NCI-H526 treated with DMSO at 0.1 percent for 48 hours (cell line): ENCODE measurements around the gene CHAF1A.

Source experiments
- DNase-seq: peaks from one replicate; lab custom pipeline; 2025; lab: John Stamatoyannopoulos, UW

Gene CHAF1A

DNA sequence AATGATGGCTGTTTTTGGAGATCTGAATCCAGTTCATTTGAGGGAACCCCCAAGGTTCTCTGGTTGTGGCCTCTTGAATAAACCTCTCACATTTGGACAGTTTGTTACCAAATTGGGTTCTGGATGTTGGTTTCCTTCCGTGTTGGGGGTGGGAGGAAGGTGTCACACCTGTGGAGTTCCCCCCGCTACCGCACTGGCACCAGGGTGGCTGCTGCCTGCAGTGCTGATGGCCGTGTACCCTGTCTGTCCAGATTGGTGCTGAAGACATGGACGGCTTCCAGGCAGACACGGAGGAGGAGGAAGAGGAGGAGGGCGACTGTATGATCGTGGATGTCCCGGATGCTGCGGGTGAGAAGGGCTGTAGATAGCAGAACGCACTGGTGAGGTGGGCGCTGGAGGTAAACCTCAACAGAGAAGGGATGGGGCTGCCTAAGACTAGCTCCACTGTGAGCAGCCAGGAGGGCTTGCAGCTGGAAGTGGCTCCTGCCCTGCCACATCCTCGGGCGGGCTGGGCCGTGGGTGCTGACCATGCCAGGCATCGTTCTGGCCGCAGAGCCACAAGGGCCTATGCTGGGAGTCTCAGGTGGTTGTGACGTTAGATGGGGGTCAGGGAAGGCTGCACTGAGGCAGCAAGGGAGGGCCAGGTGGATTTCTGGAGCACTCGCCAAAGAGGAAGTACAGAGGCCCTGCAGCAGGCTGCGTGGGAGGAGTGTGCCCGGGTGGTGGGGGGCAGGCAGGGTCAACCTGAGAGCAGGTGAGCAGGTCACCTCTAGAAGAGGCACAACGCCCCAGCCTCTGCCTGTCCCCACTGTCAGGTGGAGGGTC is 39.8 kb downstream of the CHAF1A start:
- DNase-seq = no peak

DNA sequence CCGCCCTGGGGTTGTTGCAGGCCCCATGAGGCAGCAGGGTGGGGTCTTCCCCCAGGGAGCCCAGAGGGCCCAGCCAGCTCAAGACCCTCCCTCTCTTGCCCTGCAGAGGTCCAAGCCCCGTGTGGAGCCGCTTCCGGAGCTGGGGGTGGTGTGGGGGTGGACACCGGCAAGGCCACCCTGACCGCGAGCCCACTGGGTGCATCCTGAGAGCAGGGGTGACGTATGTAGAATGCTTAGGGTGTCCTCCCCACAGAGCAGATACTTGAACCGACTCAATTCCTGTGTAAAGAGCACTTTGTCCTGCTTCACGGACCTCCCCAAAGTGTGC is 40.3 kb downstream of the CHAF1A start:
- no peak for DNase-seq

DNA sequence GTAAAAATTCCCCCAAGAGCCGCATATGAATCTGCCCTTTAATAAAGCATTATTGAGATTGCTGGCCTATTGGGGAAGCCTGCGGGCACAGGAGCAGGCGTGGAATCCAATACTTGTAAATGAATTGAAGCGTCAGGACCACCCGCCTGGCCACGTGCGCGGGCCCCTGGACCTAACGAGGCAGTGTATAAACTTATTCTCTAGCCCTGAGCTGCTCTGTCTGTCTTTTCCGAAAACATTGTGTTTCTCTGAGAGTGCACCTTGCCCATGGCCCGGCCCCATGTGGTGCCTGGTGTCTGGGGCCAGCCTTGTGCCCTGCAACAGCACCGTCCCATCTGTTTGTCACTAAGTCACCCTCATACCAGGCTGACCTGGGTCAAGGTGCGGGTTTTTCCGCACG is 40.7 kb downstream of the CHAF1A start:
- no peak for DNase-seq

DNA sequence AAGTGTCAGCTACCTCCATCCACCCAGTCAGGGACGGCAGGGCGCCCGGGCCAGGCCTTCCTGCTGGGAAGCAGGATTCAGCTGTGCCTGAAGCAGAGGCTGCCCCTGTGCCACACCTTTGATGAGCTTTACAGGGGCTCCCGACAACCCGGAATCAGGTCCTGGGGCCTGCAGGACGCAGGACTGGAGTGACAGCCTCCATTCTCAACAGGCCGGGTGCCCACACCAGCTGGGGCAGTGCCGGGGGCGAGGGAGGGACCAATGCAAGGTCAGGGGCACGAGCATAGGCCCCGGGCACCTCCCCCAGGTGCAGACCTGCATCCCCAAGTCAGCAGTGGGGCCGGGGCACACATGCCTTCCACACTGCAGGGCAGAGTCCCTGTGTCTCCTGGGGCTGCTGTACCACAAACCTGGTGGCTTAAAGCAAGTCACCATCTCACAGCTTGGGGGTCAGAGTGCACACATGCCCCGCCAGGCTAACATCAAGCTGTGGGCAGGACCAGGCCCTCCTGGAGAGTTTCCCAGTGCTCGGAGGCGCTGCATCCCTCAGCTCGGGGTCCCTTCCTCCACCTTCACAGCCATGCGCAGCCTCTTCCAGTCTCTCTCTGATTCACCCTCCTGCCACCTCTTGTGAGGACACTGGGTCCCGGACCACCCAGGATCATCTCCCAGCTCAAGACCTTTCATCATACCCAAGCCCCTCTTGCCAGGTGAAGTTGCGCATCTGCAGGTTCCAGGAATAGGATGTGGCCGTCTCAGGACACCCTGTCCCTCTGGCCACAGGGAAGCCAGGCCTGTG is 41.7 kb downstream of the CHAF1A start:
- no peak for DNase-seq

DNA sequence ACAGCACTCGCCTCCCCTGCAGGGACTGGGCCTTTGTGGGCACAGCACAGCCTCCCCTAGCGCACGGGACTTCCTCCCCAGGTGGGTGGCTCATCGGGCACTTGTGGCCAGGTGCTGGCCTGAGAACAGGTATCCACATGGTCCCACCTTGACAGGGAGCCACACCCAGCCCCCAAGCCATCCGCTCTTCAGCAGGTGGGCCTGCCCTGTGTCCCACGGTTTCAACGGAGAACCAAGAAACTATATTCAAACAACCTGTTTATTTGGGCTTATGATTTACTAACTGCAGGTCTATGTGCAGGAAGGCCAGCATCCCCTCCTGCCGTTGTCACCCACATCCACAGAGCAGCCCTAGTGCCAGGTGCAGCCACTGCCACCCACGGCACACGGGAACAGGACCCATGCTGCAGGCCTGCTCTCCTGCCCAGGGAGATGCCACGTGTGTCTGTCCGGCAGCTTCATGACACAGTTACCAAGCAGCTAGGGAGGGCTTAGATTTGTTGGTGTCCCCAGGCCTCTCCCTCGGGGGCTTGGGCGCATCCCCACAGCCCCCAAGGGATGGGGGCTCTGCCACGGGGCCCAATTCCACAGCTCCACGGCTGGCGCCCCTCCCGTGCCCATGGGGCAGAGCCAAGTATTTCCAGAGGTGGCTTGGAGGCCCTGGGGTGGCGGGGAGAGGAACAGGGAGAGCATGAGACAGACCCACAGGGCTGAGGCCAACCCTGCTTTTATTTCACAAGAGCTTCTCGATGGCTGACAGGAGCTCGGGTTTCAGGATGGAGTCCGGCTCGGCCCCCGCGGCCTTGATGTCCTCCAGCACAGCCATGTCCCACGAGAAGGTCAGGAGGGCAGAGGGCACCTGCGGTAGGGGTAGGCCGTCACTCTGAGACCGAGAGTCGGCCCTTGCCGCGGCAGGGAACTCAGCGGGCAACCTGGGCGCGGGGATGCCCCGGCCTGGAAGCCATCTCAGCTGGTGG is 42.6 kb downstream of the CHAF1A start:
- DNase-seq = no peak

DNA sequence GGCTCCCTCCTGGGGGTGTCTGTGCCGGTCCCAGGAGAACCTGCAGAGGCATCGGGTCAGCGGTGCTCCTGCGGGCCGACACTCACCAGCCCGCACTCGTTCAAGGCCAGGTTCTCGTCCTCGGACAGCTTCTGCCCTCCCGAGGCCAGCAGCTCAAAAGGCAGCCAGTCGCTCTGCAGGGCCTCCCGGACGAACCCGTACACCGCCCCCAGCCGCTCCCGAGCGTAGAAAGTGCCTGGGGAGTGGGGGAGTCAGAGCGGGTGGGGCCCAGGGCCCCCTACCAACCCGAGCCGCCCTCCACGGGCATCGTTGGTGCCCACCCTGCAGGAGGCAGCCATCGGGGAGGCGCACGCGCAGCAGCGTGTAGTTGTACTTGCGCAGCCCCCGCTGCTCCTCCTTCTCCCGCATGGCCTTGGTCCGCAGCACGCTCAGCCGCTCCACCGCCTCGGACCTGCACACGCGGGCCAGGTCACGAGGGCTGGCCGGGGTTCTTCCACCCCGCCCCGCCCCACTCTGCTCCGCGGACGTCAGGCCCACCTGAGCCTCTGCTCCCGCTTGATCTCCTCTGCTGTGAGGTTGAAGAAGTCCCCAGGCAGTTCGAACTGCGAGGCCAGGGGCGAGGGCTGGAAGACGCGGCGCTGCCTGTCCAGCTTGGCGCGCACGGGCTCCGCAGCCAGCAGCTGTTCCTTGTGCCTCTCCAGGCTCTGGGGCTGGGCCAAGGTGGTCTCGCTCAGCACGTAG is 43.7 kb downstream of the CHAF1A start:
- DNase-seq = no peak

DNA sequence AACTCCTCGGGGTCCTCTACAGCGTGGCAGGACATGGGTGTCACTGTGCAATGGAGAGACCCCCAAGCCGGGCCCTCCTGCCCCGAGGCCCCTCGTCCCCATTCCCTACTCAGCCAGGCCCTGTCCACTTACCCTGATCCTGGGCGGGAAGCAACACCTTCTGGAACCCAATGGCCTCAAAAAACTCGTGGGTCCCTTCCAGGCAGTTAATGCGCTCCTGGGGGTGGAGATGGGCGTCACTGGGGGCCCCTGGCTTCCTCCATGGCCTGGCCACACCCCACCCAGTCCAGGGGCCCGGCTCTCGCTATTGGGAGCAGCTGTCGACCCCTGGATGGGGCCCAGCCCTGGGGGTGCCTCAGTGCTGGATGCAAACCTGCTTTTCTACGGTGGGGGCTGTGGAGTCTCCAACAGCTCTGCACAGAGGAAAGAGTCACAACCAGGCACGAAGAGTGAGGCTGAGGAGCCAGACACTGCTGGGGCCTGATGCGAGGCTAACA is 44.3 kb downstream of the CHAF1A start:
- no peak for DNase-seq

DNA sequence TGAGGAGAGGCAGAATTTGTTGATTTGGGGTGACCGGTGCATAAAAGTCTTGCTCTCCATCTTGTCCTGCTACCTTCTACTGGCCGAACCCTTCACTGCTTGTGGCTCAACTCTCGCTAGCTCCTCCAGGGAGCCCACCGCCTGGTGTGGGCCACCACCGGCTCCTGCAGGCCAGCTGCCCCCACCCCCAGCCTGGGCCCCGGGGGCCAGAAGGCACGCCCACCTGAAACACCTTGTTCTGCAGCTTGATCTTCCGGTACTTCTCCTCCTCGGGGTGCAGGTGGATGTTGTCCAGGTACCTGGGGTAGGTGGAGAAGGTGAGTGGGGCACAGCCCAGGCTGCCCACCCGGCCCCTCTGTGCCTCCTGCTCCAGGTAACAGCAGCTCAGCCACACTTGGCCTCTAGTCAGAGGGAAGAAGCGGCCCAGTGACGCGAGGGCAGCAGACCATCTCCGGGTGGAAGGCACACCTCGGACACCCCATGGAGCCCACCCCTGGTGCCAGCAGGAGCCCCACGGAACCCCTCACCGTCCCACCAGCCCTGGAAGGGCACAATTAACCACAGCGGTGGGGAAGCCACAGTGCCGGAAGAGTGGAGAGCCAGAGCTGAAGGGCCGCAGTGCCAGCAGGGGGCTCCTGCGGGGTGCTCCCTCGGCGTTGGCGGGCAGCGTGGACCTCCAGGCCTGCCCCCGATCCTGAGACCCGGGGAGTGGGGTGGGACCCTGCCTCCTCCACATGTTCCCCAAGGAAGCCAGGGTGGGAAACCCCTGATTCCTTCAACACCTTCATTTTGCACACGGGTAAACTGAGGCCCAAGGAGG is 45.1 kb downstream of the CHAF1A start:
- DNase-seq = no peak

DNA sequence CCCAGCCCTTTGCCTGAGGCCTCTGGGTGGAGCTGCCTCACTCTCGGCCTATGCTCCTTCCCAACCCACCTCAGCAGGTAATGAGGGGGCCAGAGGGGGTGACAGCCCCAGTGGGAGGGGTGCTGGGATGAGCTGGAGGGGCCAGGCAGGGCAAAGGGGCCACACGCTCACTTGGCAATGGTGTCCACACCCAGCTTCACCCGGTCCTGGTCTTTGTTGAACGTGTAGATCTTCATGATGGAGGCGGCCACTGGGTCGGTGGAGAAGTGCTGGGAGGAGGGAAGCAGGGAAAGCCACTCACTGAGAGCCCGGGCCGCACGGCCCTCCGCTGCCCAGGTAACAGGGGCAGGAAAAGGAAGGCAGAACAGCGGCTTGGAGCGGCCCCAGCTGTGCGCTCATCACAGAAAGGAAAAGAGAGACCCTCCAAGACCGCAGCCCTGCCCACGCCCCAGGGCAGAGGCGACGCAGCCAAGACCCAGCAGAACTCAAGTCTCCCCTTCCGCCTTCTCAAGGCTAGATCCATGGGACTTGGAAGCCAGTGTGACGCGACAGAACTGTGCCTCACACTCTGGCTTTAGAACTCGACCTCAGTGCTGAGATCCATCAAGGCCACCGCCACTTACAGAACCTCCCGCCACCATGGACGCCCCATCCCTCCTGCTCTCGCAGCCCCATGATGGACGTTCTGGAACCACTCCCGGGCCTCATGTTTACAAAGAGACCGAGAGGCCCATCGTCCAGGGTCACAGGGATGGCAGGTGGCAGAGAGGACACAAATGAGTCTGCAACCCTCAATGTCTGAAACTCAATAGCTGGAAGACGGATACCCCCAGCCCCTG is 45.9 kb downstream of the CHAF1A start:
- DNase-seq = no peak

DNA sequence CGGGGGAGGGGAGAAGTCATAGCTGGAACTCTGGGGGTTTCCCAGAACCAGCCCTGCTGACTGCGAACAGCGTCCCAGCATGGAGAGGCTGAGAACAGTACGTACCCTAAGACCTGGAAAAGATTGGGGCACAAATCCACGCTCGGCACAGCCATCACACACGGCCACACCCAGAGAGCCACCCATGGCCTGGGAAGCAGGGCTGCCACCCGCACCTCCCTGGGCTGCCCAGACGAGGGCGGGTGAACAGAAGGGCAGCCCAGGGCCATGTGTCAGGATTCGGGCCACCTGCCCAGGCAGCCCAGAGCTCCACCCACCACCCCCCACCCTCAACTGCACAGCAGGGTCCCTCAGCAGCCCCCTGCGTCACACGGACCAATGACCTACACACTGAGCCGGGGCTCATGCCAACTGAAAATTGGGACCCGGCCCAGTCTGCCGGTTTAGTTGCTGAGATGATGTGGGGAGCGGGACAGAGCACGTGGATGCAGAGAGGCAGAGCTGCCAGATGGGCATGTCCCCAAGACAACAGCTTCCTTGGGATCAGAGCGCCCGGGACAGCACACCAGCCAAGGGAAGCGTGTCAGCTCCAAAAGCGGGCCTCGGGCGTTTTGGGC is 46.7 kb downstream of the CHAF1A start:
- DNase-seq = no peak

DNA sequence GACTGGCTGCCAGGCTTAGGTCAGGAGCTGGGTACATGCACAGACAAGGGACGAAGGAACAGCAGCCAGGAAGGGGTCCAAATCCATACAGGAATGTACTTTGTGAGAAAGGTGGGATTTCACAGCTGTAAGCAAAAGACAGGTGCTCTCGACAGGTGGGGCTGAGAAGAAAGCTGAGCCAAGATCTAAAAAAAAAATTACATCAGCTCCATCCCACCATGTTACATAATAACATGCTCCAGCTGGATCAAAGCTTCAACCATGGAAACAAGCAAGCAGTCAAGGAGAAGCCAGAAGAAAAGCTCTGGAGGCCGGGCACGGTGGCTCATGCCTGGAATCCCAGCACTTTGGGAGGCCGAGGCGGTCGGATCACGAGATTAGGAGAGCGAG is 47.2 kb downstream of the CHAF1A start:
- no peak for DNase-seq

DNA sequence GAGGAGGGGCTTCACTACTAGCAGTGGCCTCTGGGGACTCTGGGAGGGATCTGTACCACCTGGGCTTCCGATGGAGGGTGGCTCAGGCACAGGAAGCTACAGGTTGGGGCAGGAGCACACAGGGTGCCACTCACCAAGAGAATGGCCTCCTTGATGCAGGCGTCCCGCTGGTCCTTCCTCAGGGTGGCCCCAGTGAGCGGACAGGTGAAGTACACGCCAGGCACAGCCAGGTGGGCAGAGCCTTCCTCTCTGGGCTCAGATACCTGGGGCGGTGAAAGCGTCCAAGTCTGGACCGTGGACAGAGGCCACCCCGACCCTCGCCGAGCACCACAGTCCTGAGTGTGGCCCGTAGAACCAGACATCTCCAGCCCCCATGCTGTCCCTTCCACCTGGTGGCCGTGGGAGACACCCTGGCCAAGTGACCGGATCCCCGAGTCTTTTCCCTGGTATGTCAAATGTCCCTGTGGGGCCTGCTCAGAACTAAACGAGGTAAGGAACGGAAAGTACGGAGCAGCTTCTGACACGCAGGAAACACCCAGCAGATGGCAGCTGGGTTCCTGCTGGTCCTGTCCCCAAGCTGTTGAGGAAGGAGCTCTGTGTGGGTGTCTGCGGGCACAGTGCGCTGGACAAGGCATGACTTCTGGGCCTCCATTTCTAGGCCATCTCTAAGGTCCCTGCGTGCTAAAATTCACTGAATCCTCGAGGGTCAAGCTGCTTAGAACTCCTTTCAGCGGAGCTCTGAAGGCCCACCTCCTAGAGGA is 50.0 kb downstream of the CHAF1A start:
- DNase-seq = no peak

DNA sequence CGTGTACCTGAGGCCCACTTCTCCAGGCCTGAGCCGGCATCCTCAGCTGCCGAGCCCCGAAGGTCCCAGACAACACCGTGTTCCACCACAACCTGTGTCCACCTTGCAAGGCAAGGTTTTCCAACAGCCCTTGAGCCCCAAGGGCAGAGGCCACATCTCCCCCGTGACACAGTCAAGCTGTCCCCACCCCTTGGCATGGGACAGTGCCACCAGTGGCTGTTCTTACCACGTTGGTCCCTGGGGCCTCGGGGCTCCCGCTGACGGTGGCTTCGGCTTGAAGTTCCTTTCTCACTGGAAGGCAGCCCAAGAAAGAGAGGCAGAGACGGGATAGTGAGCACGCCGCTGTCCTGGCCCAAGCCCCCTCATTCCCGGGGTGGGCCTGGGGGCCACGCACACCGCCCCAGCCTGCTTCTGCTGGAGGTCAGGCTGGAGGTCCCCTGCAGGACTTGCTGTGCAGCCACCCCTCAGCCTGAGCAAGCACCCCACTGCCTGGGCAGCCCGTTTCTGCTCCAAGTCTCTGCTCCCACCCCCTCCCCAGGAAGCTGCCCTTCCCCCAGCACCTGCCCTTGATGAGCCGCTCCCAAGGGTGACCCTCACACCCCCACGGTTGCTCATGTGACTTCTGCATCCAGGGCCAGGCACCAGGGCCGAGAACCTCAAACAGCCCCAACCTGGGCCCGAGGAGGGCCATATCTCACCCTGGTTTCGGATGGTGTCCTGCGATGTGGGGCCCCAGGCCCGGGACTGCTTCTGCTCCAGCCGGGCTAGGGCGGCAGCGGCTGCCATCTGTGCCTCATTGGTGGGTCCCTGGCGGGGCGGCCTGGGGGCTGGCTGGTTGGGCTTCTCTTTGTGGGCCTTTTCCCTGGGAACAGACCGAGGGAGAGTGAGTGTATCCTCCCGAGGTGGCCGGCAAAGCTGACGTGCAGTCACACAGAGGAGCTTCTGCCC is 51.1 kb downstream of the CHAF1A start:
- DNase-seq = no peak

DNA sequence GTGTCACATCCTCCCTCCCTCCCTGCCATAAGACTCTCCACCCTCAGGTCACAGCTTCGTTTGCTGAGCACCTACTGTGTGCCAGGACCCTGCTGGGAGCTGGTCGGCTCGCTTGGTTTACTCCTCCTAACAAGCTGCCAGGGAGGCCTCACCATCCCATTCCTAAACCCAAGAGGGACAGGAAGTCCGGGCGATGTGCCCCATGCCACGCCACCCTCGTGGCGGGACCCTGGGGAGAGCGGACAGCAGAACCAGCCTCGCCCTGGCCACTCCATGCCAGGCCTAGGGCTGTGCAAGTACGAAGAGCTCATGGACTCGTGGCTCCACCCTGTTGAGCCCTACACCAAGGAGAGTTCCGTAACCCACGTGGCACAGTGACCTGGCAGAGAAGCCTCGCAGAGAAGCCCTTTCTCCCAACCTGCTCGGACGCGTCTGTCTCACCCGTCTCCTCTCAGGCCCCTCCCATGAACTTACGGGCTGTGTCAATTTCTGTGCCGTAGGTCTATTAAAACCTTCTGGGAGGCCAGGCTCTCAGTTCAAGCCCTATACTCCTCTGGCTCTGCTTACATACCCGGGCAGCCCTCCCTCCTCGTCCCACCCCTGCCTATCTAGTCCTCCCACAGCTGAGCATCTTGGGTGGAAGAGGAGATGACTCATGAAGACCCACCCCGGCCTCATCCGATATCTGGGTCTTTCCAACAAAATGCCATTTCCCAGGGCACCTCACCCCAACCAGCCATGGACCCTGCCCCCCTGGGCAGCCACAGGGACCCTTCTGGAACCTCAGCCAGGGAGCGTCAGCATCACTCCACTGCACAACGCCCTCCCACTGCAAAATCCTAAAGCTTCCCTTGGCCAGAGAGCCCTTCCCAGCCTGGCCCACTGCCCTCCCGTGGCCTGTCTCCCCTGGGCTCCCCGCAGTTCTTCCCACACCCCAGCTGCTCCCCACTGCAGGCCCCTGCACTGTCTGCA is 52.6 kb downstream of the CHAF1A start:
- DNase-seq = peak; percentile 1

DNA sequence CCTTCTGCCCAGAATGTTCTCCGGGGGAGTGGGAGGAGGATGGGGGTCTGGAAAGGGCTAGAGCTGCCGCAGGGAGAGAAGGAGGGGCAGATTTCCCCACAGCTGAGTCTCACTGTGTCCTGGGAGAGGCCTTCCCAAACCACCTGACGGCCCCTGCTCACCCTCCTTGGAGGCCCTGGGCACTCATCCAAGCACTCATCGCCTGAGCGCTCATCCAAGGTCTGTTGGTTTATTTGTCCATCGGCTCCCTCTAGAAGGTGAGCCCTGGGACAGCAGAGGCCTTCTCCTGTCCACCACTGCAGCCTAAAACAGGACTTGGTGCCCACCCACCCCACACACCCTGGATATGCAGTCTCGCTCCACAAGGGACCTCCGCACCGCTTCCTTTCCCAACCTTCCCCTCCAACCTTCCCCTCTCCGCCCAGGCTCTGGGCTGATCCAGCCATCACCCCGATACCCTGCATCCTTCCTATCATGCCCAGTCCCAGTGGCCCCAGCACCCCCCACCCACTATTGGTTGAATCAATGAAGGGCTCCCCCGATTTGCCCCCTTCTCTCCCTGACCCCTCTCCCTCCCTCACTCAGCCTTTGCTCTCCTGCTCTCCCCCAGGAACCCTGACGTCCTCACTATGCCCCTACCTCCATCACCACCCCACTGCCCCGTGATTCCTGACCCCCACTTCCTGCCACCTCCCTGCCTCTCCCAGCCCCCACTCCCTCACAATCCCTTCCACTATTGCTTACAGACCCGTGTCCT is 53.5 kb downstream of the CHAF1A start:
- DNase-seq = no peak
